K562 (cell line): ENCODE results near the gene ANKRD13A. TPM values are rescaled to one million over a fixed set of nuclear protein-coding genes. Genes with fewer than 3 reads are reported as not detected.

ENCODE experiments used
- ATAC-seq: fragments of 200-7000 bp; cut with Tn5 transposase; 3 replicates; pipeline ENCODE4 v1.9.1; 2020; ENCODE audit warnings: moderate library complexity
- BruUV-seq: library from RNA; stranded (reverse); fragments of 400-500 nt; replicated peaks from 2 replicates; lab custom pipeline; 2021; lab: Mats Ljungman, UMichigan
- CTCF ChIA-PET: fragments of 300-600 bp; formaldehyde crosslinking; extraction: SDS; loops from one replicate; lab custom pipeline; 2021; ENCODE audit warnings: low intra/inter-chr PET ratio; lab: Yijun Ruan, JAX
- POLR2A ChIA-PET: fragments of 300-600, 350-650 bp; sonication (Branson Sonifier 250); formaldehyde crosslinking; extraction: SDS; loops from one replicate; lab custom pipeline; 2021; ENCODE audit warnings: antibody characterized with exemption, inconsistent platforms; lab: Yijun Ruan, JAX
- DNase-seq, 4 experiments: peaks; one replicate each; pipeline versions ENCODE4 v3.0.0 to v3.0.0-alpha.2; 2011 to 2018; ENCODE audit warnings: low spot score in 3 of 4, mixed read lengths in 3 of 4; ENCODE audit errors: extremely low read depth in 1 of 4
- FAIRE-seq: peaks from 2 replicates; lab custom pipeline; 2011; peaks lifted over from hg19 to GRCh38; lab: Jason Lieb, UNC
- H2AFZ ChIP-seq: 2 replicates; pipeline ENCODE4 v1.6.0; 2011; ENCODE audit warnings: low read depth, low read length, control low read depth, inconsistent platforms
- H3K27ac ChIP-seq: fragments of 200-600 bp; 3 replicates; pipeline ENCODE4 v1.8.0; 2011; ENCODE audit warnings: low read depth, mild to moderate bottlenecking, control low read depth, inconsistent platforms, low read length, moderate library complexity, mixed read lengths; ENCODE audit errors: extremely low read depth
- H3K27me3 ChIP-seq, 2 experiments: fragments of 300-600 bp in 1 of 2; 2 replicates in 1 of 2; 3 replicates in 1 of 2; pipeline versions ENCODE4 v1.6.0 to v1.8.0; 2011; ENCODE audit warnings: inconsistent platforms in 2 of 2, low read length in 2 of 2, mild to moderate bottlenecking in 1 of 2, mixed read lengths in 1 of 2, moderate library complexity in 1 of 2; ENCODE audit not compliant: control insufficient read depth in 2 of 2, insufficient read depth in 2 of 2
- H3K36me3 ChIP-seq: fragments of 300-600 bp; 3 replicates; pipeline ENCODE4 v1.8.0; 2011; ENCODE audit warnings: mild to moderate bottlenecking, low read length, inconsistent platforms; ENCODE audit not compliant: control insufficient read depth, insufficient read depth
- H3K4me1 ChIP-seq, 2 experiments: fragments of 200-600 bp in 1 of 2; replicated peaks in 1 of 2; 2 replicates in 1 of 2; 3 replicates in 1 of 2; pipeline versions ENCODE4 v1.5.1 to v1.8.0; 2011; ENCODE audit warnings: inconsistent platforms in 2 of 2, low read length in 2 of 2, mild to moderate bottlenecking in 1 of 2, mixed read lengths in 1 of 2, moderate library complexity in 1 of 2; ENCODE audit not compliant: control insufficient read depth in 2 of 2, insufficient read depth in 2 of 2
- H3K4me2 ChIP-seq: 2 replicates; pipeline ENCODE4 v1.6.1; 2011; ENCODE audit warnings: low read length, control low read depth, inconsistent platforms, mixed read lengths; ENCODE audit not compliant: insufficient read depth
- H3K4me3 ChIP-seq: fragments of 200-600 bp; sonication (generic), shearing (Covaris generic); 2 replicates; pipeline ENCODE4 v1.5.1; 2016; ENCODE audit warnings: control low read depth, inconsistent platforms
- H3K79me2 ChIP-seq: fragments of 200-600 bp; 3 replicates; pipeline ENCODE4 v1.8.0; 2011; ENCODE audit warnings: low read length, inconsistent platforms; ENCODE audit not compliant: control insufficient read depth, insufficient read depth
- H3K9ac ChIP-seq, 2 experiments: 2 replicates each; pipeline versions ENCODE4 v1.6.0 to v1.6.1; 2011; ENCODE audit warnings: low read depth in 2 of 2, low read length in 2 of 2, control low read depth in 1 of 2, inconsistent platforms in 1 of 2, mild to moderate bottlenecking in 1 of 2, mixed read lengths in 1 of 2; ENCODE audit not compliant: insufficient read depth in 1 of 2
- H3K9me1 ChIP-seq: one replicate; pipeline ENCODE4 v1.6.0; 2011; ENCODE audit warnings: inconsistent platforms, mild to moderate bottlenecking, low read length, moderate library complexity; ENCODE audit not compliant: control insufficient read depth, insufficient read depth
- H3K9me3 ChIP-seq: replicated peaks from 2 replicates; pipeline ENCODE4 v1.5.1; 2011; ENCODE audit warnings: low read depth, low read length, inconsistent platforms; ENCODE audit not compliant: control insufficient read depth, insufficient read depth
- H4K20me1 ChIP-seq: replicated peaks from 2 replicates; pipeline ENCODE4 v1.6.1; 2011; ENCODE audit warnings: low read length, inconsistent platforms, mixed read lengths; ENCODE audit not compliant: control insufficient read depth, insufficient read depth
- BACH1 ChIP-seq: fragments of 200-800 bp; sonication (Bioruptor generic); IDR thresholded peaks from 2 replicates; pipeline ENCODE4 v1.6.1; 2016; ENCODE audit warnings: missing genetic modification characterization, missing compliant biosample characterization
- HOXB6 ChIP-seq: fragments of 250-450 bp; sonication (Bioruptor Pico); IDR thresholded peaks from 2 replicates; pipeline ENCODE4 v1.5.1; 2022; ENCODE audit warnings: mild to moderate bottlenecking, borderline replicate concordance
- MAZ ChIP-seq, 2 experiments: fragments of 450-650 bp in 1 of 2; sonication (generic) in 1 of 2; formaldehyde crosslinking; IDR thresholded peaks in 1 of 2; conservative IDR thresholded peaks in 1 of 2; 2 replicates each; pipeline versions ENCODE4 v1.4.0 to v1.5.0; 2020; ENCODE audit warnings: mild to moderate bottlenecking in 1 of 2, missing genetic modification reagents in 1 of 2
- NR3C1 ChIP-seq: sonication (generic); formaldehyde crosslinking; IDR thresholded peaks from 2 replicates; pipeline ENCODE4 v1.8.1; 2022; ENCODE audit warnings: missing genetic modification reagents
- RBFOX2 ChIP-seq: fragments of 200-400 bp; formaldehyde crosslinking; IDR thresholded peaks from 2 replicates; pipeline ENCODE4 v1.6.1; 2017; ENCODE audit warnings: low read depth, mild to moderate bottlenecking, low read length, moderate library complexity
- RFX5 ChIP-seq: IDR thresholded peaks from 2 replicates; pipeline ENCODE4 v1.6.1; 2011; ENCODE audit warnings: low read depth, mild to moderate bottlenecking, improper control_type of control experiment, low read length
- SLC30A9 ChIP-seq: fragments of 250-450 bp; sonication (Bioruptor Pico); IDR thresholded peaks from 2 replicates; pipeline ENCODE4 v1.8.0; 2022; ENCODE audit warnings: mild to moderate bottlenecking, moderate library complexity
- SREBF1 ChIP-seq: fragments of 150-350 bp; IDR thresholded peaks from 2 replicates; pipeline ENCODE4 v1.6.1; 2014; ENCODE audit warnings: antibody characterized with exemption, low read depth, low read length, borderline replicate concordance
- ZFP30 ChIP-seq: fragments of 250-450 bp; sonication (Bioruptor Pico); IDR thresholded peaks from 2 replicates; pipeline ENCODE4 v1.8.0; 2022; ENCODE audit warnings: moderate library complexity, mild to moderate bottlenecking, inconsistent platforms, borderline replicate concordance
- ZNF644 ChIP-seq: fragments of 200-800 bp; sonication (Bioruptor generic); IDR thresholded peaks from 2 replicates; pipeline ENCODE4 v1.6.1; 2016; ENCODE audit warnings: low read depth, missing genetic modification characterization, missing compliant biosample characterization
- WGBS: fragments of 100-300 bp; shearing (Covaris generic); methylation state at CpG from one replicate; pipeline ENCODE4 v1.1.6; 2016; ENCODE audit warnings: low coverage, mixed read lengths; ENCODE audit not compliant: insufficient coverage; ENCODE audit errors: missing lambda C conversion rate; 5-methylcytosine and 5-hydroxymethylcytosine counted together
- in situ Hi-C: fragments of 300-500 bp; cut with MboI; formaldehyde crosslinking; loops from 4 replicates; pipeline ENCODE4 v1.15.0; 2018; ENCODE audit warnings: inconsistent platforms, mixed read lengths
- intact Hi-C: fragments of 100-400 bp; cut with micrococcal nuclease; formaldehyde crosslinking; loops from 2 replicates; pipeline ENCODE4 v1.14.2; 2022
- polyA plus RNA-seq, 8 experiments: library from polyadenylated mRNA; depleted of rRNA in 4 of 8; stranded (reverse) in 5 of 8; unstranded in 3 of 8; fragments of >200 nt; fragmentation: Nextera tagmentation in 2 of 8; fragmentation: Illumina TruSeq in 1 of 8; extraction: Ambion mirVana in 2 of 8; extraction: Trizol in 1 of 8; gene quantifications; 2 replicates each; pipeline versions ENCODE4 v1.2.1 to v1.2.3, GENCODE V29; 2011 to 2014; ENCODE audit warnings: inconsistent platforms in 1 of 8, missing spikeins in 1 of 8
- total RNA-seq, 7 experiments: library from RNA; depleted of rRNA in 6 of 7; stranded (reverse); fragments of >200 nt in 6 of 7; fragmentation: Illumina TruSeq in 2 of 7; extraction: Trizol in 2 of 7; gene quantifications; 2 replicates each; pipeline versions ENCODE4 v1.2.1 to v1.2.3, GENCODE V29; 2011 to 2021; ENCODE audit warnings: low replicate concordance in 1 of 7
- TF ChIP-seq, protein P1 (sequence below): sonication (generic); formaldehyde crosslinking; IDR thresholded peaks from 2 replicates; pipeline ENCODE4 v1.8.0; 2022; ENCODE audit warnings: mild to moderate bottlenecking, low read depth, missing genetic modification reagents

The ANKRD13A gene
- total and polyA plus RNA-seq, 9 of the 15 experiments (the other 6 are each of a cell fraction or from before 2014, with no cell fraction given): 5.0 to 55.0 (median 41.5) TPM

DNA sequence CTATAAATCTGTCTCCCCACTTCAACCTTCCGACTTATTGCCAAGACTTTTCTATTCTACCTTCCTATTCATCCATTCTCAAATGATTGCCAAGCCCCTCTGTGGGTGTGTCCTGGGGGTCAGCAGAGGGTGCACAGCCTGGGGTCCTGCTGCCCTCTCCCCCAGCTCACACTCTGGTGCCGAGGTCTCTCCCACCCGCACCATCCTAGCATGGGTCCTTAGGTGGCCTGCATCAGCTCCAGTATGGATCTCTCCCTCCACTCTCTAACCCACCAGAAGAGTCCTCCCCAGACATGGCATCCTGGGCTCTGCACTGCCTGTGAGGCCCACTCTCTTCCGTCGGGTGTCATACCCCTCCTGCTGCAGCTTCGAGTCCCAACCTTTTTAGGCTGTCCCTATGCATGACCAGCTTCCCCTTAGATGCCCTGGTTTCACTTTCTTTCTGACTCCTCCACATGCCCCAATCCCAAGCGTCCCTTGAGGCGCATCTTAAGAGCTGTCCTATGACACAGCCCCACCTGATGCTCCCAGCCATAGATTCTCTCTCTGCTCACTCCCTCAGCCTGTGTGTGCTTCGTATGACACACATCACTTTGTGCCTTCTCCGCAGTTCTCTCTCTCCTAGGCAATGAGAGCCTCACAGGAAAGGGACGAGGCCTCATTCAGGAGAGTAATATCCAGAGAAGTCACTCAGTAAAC lies 46.9 kb upstream of the ANKRD13A start:
- Histone ChIP-seq H3K4me2 (no peak overlapping the region), H3K4me1 (no peaks in the 10 kb centered on the region), H3K27me3 (no peaks in the 10 kb centered on the region), H4K20me1 (no peaks in the 10 kb centered on the region), H3K79me2 (no peaks in the 10 kb centered on the region), H3K9me3 (no peaks in the 10 kb centered on the region), H3K9ac (no peak overlapping the region), H3K27ac (no peak overlapping the region), H3K36me3 (peaks cover 62% of the 10 kb centered on the region)
- DNase-seq (no peak), FAIRE-seq (no peak), ATAC-seq (no peak)
- 94% methylated on average over 11 of the region's 11 CpGs for WGBS
- intact Hi-C loops: no loop called here
- BruUV-seq: no TSS peak
- in situ Hi-C loops: no loop called here
- TF ChIP-seq MAZ (CRISPR knock-in tag; conservative IDR thresholded peaks at IDR 0.05 in 1 of 2, IDR thresholded peaks at IDR 0.05 in 1 of 2) (no peak), RBFOX2 (no peak), NR3C1 (CRISPR knock-in tag) (no peak), SLC30A9 (CRISPR knock-in tag) (no peak), RFX5 (no peak), ZFP30 (CRISPR knock-in tag) (no peak), BACH1 (no peak), SREBF1 (no peak), ZNF644 (tag) (no peak), HOXB6 (CRISPR knock-in tag) (no peak)
- TF ChIP-seq, protein P1, sequence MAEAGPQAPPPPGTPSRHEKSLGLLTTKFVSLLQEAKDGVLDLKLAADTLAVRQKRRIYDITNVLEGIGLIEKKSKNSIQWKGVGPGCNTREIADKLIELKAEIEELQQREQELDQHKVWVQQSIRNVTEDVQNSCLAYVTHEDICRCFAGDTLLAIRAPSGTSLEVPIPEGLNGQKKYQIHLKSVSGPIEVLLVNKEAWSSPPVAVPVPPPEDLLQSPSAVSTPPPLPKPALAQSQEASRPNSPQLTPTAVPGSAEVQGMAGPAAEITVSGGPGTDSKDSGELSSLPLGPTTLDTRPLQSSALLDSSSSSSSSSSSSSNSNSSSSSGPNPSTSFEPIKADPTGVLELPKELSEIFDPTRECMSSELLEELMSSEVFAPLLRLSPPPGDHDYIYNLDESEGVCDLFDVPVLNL (CRISPR knock-in tag): no peak
- TF ChIP-seq, all 486 proteins: peak for 0
- Histone ChIP-seq H3K4me3 (no peak overlapping the region), H3K9me1 (no peaks in the 10 kb centered on the region), H2AFZ (no peak overlapping the region)
- CTCF ChIA-PET: no interaction called here
- POLR2A ChIA-PET: no interaction called here
